Upper lobe of left lung (tissue), 6 donors: ENCODE data around the gene NCCRP1. TPM values are rescaled to one million over a fixed set of nuclear protein-coding genes. Genes with fewer than 3 reads are reported as not detected.

ENCODE experiments used
- ATAC-seq, 2 donors: fragments of 200-7000 bp; cut with Tn5 transposase; one replicate each; pipeline ENCODE4 v1.9.1; 2022; ENCODE audit warnings: mild to moderate bottlenecking in 2 of 2, moderate library complexity in 2 of 2; ENCODE audit not compliant: low FRiP score in 2 of 2
- DNase-seq, 2 donors: peaks; one replicate each; pipeline ENCODE4 v3.0.0-alpha.2; 2019 to 2020
- H3K27ac ChIP-seq, 4 donors: fragments of 200-600 bp; sonication (generic); one replicate each; pipeline ENCODE4 v1.5.1; 2016 to 2019
- H3K27me3 ChIP-seq, 4 donors: fragments of 200-600 bp; sonication (generic); one replicate each; pipeline ENCODE4 v1.5.1; 2017 to 2019
- H3K36me3 ChIP-seq, 4 donors: fragments of 200-600 bp; sonication (generic); one replicate each; pipeline ENCODE4 v1.5.1; 2016 to 2019
- H3K4me1 ChIP-seq, 4 donors: fragments of 200-600 bp; sonication (generic); one replicate each; pipeline ENCODE4 v1.5.1; 2018 to 2019
- H3K4me3 ChIP-seq, 4 donors: fragments of 200-600 bp; sonication (generic); one replicate each; pipeline ENCODE4 v1.5.1; 2017 to 2019; ENCODE audit warnings: mild to moderate bottlenecking in 2 of 4, moderate library complexity in 1 of 4
- H3K9me3 ChIP-seq, 4 donors: fragments of 200-600 bp; sonication (generic); one replicate each; pipeline ENCODE4 v1.5.1; 2018 to 2019
- EP300 ChIP-seq, 4 donors: sonication (generic); formaldehyde crosslinking; IDR thresholded peaks; one replicate each; pipeline ENCODE4 v1.5.1; 2017; ENCODE audit warnings: antibody characterized with exemption in 4 of 4, control low read depth in 2 of 4
- POLR2A ChIP-seq, 4 donors: fragments of 450-650 bp; IDR thresholded peaks; one replicate each; pipeline ENCODE4 v1.5.1; 2016 to 2017; ENCODE audit warnings: antibody characterized with exemption in 4 of 4, mild to moderate bottlenecking in 2 of 4
- POLR2AphosphoS5 ChIP-seq, 2 donors: sonication (generic); formaldehyde crosslinking; IDR thresholded peaks; one replicate each; pipeline ENCODE4 v1.5.1; 2017; ENCODE audit warnings: antibody characterized with exemption in 2 of 2
- WGBS, 2 donors: methylation state at CpG; one replicate each; pipeline ENCODE4 v1.1.5; 2017 to 2018; 5-methylcytosine and 5-hydroxymethylcytosine counted together
- total RNA-seq, 6 donors: library from RNA; depleted of rRNA in 4 of 6; stranded (reverse); fragments of >200 nt in 4 of 6; gene quantifications; one replicate each; pipeline versions ENCODE4 v1.1.0 to v1.2.1, GENCODE V29; 2016 to 2021
- TF ChIP-seq, protein P1 (sequence below), 6 experiments: fragments of 450-650 bp in 4 of 6; fragments of 200-600 bp in 2 of 6; sonication (generic) in 2 of 6; IDR thresholded peaks; one replicate each; pipeline ENCODE4 v1.5.1; 2016 to 2019; ENCODE audit warnings: antibody characterized with exemption in 6 of 6
- donor health status: DM: no; HTN: no; CAD: no; lungs with moderate emphysema.
- donor health status: DM: no; HTN: yes; CAD: no; lungs with severe emphysema.

NCCRP1 gene
- total RNA-seq, 6 donors from 2014 or later: 0.47 TPM; not detected in 5

DNA sequence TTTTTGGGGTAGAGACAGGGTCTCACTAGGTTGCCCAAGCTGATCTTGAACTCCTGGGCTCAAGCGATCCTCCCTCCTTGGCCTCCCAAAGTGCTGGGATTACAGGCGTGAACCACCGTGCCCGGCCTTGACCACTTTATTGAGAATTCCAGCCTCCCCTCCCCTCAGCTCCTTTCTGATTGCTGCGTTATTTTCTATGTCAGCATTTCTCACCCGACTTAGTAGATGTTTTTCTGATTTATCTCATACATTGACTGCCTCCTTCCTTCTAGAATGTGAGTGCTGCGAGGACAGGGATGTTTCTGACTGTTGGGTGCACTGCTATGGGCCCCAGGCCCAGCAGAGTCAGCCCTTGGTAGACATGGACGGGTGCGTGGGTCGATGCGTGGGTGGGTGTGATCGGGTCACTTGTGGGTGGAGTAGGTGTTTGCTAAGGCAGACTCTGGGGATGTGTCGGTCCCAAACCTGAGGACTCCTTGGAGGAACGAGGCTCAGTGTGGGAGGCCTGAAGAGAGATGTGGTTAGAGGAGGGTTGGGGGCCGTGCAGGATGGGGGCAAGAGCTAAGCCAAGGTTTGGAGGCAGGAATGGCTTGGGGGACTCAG lies 34.2 kb upstream of the NCCRP1 start:
- peak overlapping the region in 3 of 4 donors; percentile 11 to 74 (median 61) for H3K27ac ChIP-seq
- H3K36me3 ChIP-seq: peaks cover 0 to 4% (median 2%) of the 10 kb centered on the region in 4 donors
- ATAC-seq (no peak), DNase-seq (no peak)
- 83 to 84% methylated on average over 15 of the region's 15 CpGs for WGBS, 2 donors
- TF ChIP-seq POLR2AphosphoS5 (IDR thresholded peaks at IDR 0.05) (no peak), POLR2A (IDR thresholded peaks at IDR 0.05) (no peak), EP300 (IDR thresholded peaks at IDR 0.05) (no peak)
- TF ChIP-seq, protein P1, sequence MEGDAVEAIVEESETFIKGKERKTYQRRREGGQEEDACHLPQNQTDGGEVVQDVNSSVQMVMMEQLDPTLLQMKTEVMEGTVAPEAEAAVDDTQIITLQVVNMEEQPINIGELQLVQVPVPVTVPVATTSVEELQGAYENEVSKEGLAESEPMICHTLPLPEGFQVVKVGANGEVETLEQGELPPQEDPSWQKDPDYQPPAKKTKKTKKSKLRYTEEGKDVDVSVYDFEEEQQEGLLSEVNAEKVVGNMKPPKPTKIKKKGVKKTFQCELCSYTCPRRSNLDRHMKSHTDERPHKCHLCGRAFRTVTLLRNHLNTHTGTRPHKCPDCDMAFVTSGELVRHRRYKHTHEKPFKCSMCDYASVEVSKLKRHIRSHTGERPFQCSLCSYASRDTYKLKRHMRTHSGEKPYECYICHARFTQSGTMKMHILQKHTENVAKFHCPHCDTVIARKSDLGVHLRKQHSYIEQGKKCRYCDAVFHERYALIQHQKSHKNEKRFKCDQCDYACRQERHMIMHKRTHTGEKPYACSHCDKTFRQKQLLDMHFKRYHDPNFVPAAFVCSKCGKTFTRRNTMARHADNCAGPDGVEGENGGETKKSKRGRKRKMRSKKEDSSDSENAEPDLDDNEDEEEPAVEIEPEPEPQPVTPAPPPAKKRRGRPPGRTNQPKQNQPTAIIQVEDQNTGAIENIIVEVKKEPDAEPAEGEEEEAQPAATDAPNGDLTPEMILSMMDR (IDR thresholded peaks at IDR 0.05): no peak
- H3K4me1 ChIP-seq: peaks cover 65 to 92% (median 80%) of the 10 kb centered on the region in 4 donors
- H3K9me3 ChIP-seq: no peaks in the 10 kb centered on the region
- H3K4me3 ChIP-seq: no peak overlapping the region
- H3K27me3 ChIP-seq: no peaks in the 10 kb centered on the region

DNA sequence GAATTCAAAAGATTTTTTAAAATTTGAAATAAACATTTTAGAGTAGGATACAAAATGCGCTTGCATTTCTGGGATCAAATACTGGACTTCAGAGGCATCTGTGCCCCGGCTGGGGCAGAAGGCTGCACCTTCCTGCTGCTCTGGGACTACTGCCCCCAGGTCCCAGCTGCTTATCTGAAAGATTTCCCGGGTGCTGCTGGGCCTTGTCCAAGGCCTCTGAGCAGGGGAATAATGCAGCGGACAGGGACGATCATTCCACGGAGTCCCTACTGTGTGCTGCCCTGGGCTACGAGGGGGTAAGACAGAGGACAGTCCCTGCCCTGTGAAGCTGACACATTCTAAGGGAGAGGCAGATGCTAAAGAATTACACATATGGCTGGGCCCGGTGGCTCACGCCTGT lies 33.1 kb upstream of the NCCRP1 start:
- Histone ChIP-seq H3K4me3 (no peak overlapping the region), H3K27ac (peak overlapping the region in 2 of 4 donors; percentile 66 to 86), H3K9me3 (no peaks in the 10 kb centered on the region), H3K4me1 (peaks cover 62 to 92% (median 78%) of the 10 kb centered on the region in 4 donors), H3K36me3 (peaks cover 0 to 4% (median 2%) of the 10 kb centered on the region in 4 donors), H3K27me3 (no peaks in the 10 kb centered on the region)
- ATAC-seq: no peak
- 79 to 80% methylated on average over 7 to 9 of the region's 9 CpGs for WGBS, 2 donors
- no peak for DNase-seq
- TF ChIP-seq POLR2AphosphoS5 (IDR thresholded peaks at IDR 0.05): no peak

DNA sequence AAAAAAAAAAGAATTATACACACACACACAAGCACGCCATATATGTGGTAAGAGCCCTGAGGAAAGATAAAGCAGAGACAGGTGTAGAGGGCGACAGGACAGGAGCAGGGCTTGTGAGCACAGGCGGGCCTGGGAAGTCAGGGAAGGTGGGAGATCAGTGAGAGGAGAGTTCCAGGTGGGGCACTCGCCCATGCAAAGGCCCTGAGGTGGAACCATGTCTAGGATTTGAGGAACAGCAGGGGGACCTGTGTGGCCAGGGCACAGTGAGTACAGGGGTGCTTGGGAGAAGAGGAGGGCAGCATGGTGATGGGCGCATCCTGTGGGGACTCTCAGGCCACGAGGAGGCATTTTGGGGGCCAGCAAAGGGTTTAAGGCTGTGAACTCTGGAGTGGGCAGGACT lies 32.5 kb upstream of the NCCRP1 start:
- Histone ChIP-seq H3K36me3 (peaks cover 0 to 1% (median under 1%) of the 10 kb centered on the region in 4 donors), H3K4me1 (peaks cover 56 to 90% (median 74%) of the 10 kb centered on the region in 4 donors), H3K9me3 (no peaks in the 10 kb centered on the region), H3K27ac (peak overlapping the region in 2 of 4 donors; percentile 66 to 86), H3K4me3 (no peak overlapping the region), H3K27me3 (no peaks in the 10 kb centered on the region)
- 90 to 95% methylated on average over 6 of the region's 6 CpGs for WGBS, 2 donors
- TF ChIP-seq, protein P1 (IDR thresholded peaks at IDR 0.05): no peak
- TF ChIP-seq EP300 (IDR thresholded peaks at IDR 0.05): no peak
- no peak for TF ChIP-seq POLR2AphosphoS5 (IDR thresholded peaks at IDR 0.05)
- TF ChIP-seq POLR2A (IDR thresholded peaks at IDR 0.05): no peak
- DNase-seq: no peak
- ATAC-seq: no peak

DNA sequence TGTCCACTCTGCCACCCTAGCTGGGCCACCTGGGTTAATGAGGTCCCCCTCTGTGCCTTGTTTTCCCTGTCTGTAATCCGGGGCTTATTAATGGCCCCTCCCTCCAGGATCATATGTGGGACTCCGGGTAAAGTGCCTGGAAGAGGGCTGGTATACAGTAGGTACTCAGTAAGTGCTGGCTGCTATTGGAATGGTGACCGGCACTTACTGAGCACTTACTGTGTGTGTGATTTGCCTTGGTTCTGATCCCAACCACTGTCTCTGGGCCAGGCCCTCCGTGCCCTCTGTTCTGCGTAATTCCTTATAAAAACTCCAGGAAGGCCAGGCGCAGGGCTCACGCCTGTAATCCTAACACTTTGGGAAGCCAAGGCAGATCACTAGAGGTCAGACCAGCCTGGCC lies 30.9 kb upstream of the NCCRP1 start:
- Histone ChIP-seq H3K4me3 (no peak overlapping the region), H3K27me3 (no peaks in the 10 kb centered on the region), H3K4me1 (peaks cover 49 to 87% (median 69%) of the 10 kb centered on the region in 4 donors), H3K36me3 (peaks cover 6 to 17% (median 16%) of the 10 kb centered on the region in 4 donors), H3K9me3 (no peaks in the 10 kb centered on the region), H3K27ac (peak overlapping the region; percentile 63 to 89 (median 88))
- DNase-seq: no peak
- WGBS, 2 donors: 93% methylated on average over 4 to 7 of the region's 7 CpGs
- no peak for ATAC-seq
- TF ChIP-seq, protein P1 (IDR thresholded peaks at IDR 0.05): no peak
- no peak for TF ChIP-seq EP300 (IDR thresholded peaks at IDR 0.05)
- no peak for TF ChIP-seq POLR2A (IDR thresholded peaks at IDR 0.05)
- no peak for TF ChIP-seq POLR2AphosphoS5 (IDR thresholded peaks at IDR 0.05)

DNA sequence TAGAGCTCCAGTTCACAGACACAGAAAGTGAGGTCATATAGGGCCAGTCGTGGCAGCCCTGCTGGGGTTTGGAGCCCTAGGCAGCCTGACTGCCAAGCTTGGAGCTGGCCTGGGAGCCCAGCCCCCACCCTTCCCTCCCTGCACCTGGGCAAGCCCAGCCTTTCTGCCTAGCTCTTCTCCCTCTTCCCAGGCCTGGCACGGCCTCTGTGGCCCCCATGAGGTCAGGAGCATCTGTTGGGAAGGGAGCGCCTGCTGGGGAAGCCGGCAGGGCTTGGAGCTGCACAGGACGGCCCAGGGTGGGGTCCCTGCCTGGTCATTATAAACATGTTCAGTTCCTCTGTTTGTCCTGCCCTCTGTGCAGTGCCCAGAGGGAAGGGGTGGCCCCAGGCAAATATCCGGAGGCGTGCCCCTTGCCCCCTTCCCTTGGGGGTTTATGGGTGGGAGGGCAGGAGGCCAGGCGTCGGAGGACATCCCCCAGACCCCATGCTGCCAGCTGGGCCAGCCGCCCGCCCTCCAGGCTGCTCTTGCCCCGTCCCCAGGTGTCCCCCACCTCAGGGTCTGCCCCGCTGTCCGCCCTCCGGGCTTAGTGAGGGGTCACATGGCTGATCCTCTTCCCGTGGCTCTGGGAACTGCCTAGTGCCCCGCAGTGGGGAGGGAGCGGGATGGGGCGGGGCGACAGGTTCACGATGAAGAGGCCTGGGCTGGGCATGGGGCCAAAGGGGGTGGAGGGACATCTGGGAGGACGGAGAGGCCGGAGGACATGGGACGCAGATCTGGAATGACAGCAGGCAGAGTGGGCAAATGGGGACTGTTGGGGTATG lies 30.0 kb upstream of the NCCRP1 start:
- ATAC-seq (peak; percentile 42 to 84), DNase-seq (peak; percentile 88)
- TF ChIP-seq EP300 (IDR thresholded peaks at IDR 0.05) (peak in 1 of 4 donors; percentile 26), POLR2A (IDR thresholded peaks at IDR 0.05) (peak in 1 of 4 donors; percentile 20), POLR2AphosphoS5 (IDR thresholded peaks at IDR 0.05) (peak; percentile 26 to 56)
- TF ChIP-seq, protein P1 (IDR thresholded peaks at IDR 0.05): peak in 1 of 6 experiments; percentile 10
- Histone ChIP-seq H3K27ac (peak overlapping the region; percentile 79 to 89 (median 88)), H3K4me3 (peak overlapping the region in 3 of 4 donors; percentile 35 to 45 (median 45)), H3K36me3 (peaks cover 6 to 26% (median 26%) of the 10 kb centered on the region in 4 donors), H3K9me3 (no peaks in the 10 kb centered on the region), H3K4me1 (peaks cover 41 to 81% (median 63%) of the 10 kb centered on the region in 4 donors), H3K27me3 (no peaks in the 10 kb centered on the region)
- WGBS, 2 donors: 39 to 49% methylated on average over 19 to 23 of the region's 24 CpGs
